Measurements from ENCODE around the gene IGF2. TPM values are rescaled to one million over a fixed set of nuclear protein-coding genes. Genes with fewer than 3 reads are reported as not detected.
A peak's percentile ranks its signal among the peaks of the same experiment; 100 is the strongest.

Gene IGF2
- total RNA-seq, 1 experiment from 2014 or later = 5.0 TPM

DNA sequence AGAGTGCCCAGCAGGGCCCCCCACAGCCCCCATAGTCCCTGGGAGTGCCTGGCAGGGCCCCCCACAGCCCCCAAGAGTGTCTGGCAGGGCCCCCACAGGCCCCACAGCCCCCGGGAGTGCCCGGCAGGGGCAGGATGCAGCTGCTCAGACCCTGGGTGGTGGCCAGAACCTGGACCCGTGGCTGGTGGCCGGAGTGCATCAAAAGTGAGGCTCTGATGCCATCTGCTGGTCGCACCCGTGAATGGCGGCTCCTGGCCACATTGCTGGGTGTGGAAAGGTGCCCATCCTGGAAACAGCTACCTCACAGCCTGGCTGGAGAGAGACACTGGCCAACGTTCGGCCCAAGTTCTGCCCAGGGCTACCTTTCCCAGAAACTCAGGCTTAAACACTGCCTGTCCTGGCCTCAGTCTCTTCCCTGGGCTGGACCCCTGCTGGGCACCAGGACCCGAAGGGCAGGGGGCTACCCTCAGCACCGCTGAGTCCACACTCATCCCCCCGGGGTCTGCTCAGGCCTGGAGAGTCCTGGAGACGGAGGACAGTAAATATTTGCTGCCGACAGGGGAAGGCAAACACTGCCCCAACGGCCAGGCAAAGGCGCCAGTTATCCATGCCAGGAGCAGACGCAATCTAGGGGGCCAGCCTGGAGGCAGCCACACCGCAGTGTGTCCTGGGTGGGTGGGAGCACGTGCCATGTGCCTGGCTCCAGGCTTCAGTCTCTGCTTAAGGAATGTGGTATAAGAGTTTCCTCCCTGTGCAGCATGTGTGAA, 17.4 kb upstream of the IGF2 start:
- Histone ChIP-seq H3K9me3 (ENCODE audit: low read length) (no peaks in the 10 kb centered on the region), H3K27me3 (ENCODE audit: low read length) (no peaks in the 10 kb centered on the region), H3K79me2 (ENCODE audit: low read length) (no peaks in the 10 kb centered on the region), H2AFZ (ENCODE audit: low read length) (0 out of 2 replicates have a peak overlapping the region, but pooled peaks have one; percentile 17), H3K4me2 (ENCODE audit: low read length) (peak overlapping the region; percentile 40; the same call in 1 of the 2 replicates), H3K4me1 (ENCODE audit: insufficient read depth, low read length) (peaks cover 3% of the 10 kb centered on the region; the same call in 1 of the 2 replicates), H3K4me3 (ENCODE audit: low read length) (no peak overlapping the region), H3K36me3 (ENCODE audit: low read depth, low read length) (no peaks in the 10 kb centered on the region; the same call in 1 of the 2 replicates), H3K9me2 (replicated peaks; ENCODE audit: low read length) (no peaks in the 10 kb centered on the region), H3F3A (ENCODE audit: low read length, unreplicated experiment) (no peaks in the 10 kb centered on the region), H3K9ac (ENCODE audit: low read length) (no peak overlapping the region), H3K27ac (ENCODE audit: low read length) (no peak overlapping the region), H4K20me1 (ENCODE audit: low read length) (no peaks in the 10 kb centered on the region)
- CTCF ChIA-PET = interaction anchor here (0.6 to 1.7 kb wide), 9 partner anchors 17 to 610 kb away, joined by 3 to 20 read pairs (median 4); no protein-coding TSS in a partner anchor
- no TSS peak for BruUV-seq (replicated peaks)
- DNase-seq = peak; percentile 83
- POLR2A ChIA-PET (ENCODE audit: unreplicated experiment) = interaction anchor here (0.5 to 0.6 kb wide), 2 partner anchors 324 to 599 kb away, joined by 3 to 5 read pairs; no protein-coding TSS in a partner anchor
- ATAC-seq = peak; percentile 75
- TF ChIP-seq, protein P1, sequence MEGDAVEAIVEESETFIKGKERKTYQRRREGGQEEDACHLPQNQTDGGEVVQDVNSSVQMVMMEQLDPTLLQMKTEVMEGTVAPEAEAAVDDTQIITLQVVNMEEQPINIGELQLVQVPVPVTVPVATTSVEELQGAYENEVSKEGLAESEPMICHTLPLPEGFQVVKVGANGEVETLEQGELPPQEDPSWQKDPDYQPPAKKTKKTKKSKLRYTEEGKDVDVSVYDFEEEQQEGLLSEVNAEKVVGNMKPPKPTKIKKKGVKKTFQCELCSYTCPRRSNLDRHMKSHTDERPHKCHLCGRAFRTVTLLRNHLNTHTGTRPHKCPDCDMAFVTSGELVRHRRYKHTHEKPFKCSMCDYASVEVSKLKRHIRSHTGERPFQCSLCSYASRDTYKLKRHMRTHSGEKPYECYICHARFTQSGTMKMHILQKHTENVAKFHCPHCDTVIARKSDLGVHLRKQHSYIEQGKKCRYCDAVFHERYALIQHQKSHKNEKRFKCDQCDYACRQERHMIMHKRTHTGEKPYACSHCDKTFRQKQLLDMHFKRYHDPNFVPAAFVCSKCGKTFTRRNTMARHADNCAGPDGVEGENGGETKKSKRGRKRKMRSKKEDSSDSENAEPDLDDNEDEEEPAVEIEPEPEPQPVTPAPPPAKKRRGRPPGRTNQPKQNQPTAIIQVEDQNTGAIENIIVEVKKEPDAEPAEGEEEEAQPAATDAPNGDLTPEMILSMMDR (conservative IDR thresholded peaks at IDR 0.05; ENCODE audit: low read depth, low read length) = peak; percentile 83
- no peak for TF ChIP-seq EZH2 (IDR thresholded peaks at IDR 0.05; ENCODE audit: low read length, unreplicated experiment)
- intact Hi-C loops (cut with micrococcal nuclease) = loop anchor here (2.0 to 10.0 kb wide), 2 partner anchors 322 to 504 kb away; partner anchors contain the start of genes SYT8 and TNNI2

DNA sequence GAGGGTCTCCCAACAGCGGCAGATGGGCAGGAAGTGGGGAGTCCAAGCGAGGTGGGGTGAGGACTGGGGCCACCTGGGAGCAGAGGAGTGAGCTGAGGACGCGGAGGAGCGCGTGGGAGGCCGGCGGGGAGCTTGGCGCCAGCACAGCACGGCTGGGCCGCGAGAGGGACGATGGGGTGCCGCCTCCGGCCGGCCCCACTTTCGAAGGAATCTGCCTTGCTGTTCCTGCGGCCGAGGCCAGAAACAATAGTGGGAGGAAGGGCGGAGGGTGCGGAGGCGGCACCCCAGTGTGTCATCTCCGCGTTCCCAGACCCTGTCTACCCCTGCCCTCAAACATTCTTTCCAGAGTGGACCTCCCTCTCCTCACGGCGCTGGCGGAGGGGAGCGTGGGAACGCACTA, 16.3 kb upstream of the IGF2 start:
- intact Hi-C loops (cut with micrococcal nuclease) = loop anchor here (10.0 kb wide), 1 partner anchor 321 kb away; the partner anchor contains the start of genes SYT8 and TNNI2
- POLR2A ChIA-PET (ENCODE audit: unreplicated experiment) = interaction anchor here (0.5 kb wide), 1 partner anchor 598 kb away, joined by 3 read pairs; no protein-coding TSS in a partner anchor
- H3K27me3 ChIP-seq (ENCODE audit: low read length) = no peaks in the 10 kb centered on the region

DNA sequence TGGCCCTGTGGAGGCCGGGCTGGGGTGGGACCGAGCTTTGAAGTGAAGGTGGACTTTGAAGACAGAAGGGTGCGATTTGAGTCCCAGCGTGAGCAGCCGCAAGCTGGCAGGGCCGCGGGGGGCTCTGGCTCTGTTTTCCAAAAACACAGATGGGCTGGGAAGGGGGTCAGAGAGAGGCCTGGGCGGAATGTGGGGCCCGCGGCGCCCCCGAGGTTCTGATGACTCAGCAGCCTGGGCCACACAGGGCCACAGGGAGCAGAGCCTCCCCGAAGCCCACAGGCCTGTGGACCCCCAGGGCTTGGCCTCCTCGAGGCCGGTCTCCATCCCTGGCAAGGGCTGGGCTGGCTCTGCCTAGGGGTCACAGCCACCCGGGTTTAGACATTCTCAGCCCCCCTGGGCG, 15.7 kb upstream of the IGF2 start:
- H4K20me1 ChIP-seq (ENCODE audit: low read length) = no peaks in the 10 kb centered on the region
- no peaks in the 10 kb centered on the region for H3K9me3 ChIP-seq (ENCODE audit: low read length)
- ATAC-seq = no peak
- H3K27ac ChIP-seq (ENCODE audit: low read length) = no peak overlapping the region
- ChIA-PET CTCF (no interaction called here), POLR2A (ENCODE audit: unreplicated experiment) (no interaction called here)
- no peak overlapping the region for H3K4me3 ChIP-seq (ENCODE audit: low read length)
- H3K36me3 ChIP-seq (ENCODE audit: low read depth, low read length) = no peaks in the 10 kb centered on the region; the same call in 1 of the 2 replicates
- TF ChIP-seq EZH2 (IDR thresholded peaks at IDR 0.05; ENCODE audit: low read length, unreplicated experiment) (no peak), EZH2phosphoT487 (IDR thresholded peaks at IDR 0.05; ENCODE audit: borderline replicate concordance, low read length) (no peak)
- TF ChIP-seq, protein P1 (conservative IDR thresholded peaks at IDR 0.05; ENCODE audit: low read depth, low read length) = no peak
- H3F3A ChIP-seq (ENCODE audit: low read length, unreplicated experiment) = no peaks in the 10 kb centered on the region
- H2AFZ ChIP-seq (ENCODE audit: low read length) = no peak overlapping the region
- no peaks in the 10 kb centered on the region for H3K27me3 ChIP-seq (ENCODE audit: low read length)
- no peak for DNase-seq
- no peaks in the 10 kb centered on the region for H3K79me2 ChIP-seq (ENCODE audit: low read length)
- H3K4me1 ChIP-seq (ENCODE audit: insufficient read depth, low read length) = peaks cover 6% of the 10 kb centered on the region; the same call in 1 of the 2 replicates
- H3K9ac ChIP-seq (ENCODE audit: low read length) = no peak overlapping the region
- BruUV-seq (replicated peaks) = no TSS peak
- intact Hi-C loops (cut with micrococcal nuclease) = loop anchor here (10.0 kb wide), 1 partner anchor 320 kb away; the partner anchor contains the start of genes SYT8 and TNNI2
- no peak overlapping the region for H3K4me2 ChIP-seq (ENCODE audit: low read length)
- no peaks in the 10 kb centered on the region for H3K9me2 ChIP-seq (replicated peaks; ENCODE audit: low read length)

More for the DNA sequence above, 16.3 kb upstream of the IGF2 start:
- H3F3A ChIP-seq (ENCODE audit: low read length, unreplicated experiment) = no peaks in the 10 kb centered on the region
- no peaks in the 10 kb centered on the region for H3K79me2 ChIP-seq (ENCODE audit: low read length)
- DNase-seq = no peak
- no peaks in the 10 kb centered on the region for H3K9me3 ChIP-seq (ENCODE audit: low read length)
- H3K4me1 ChIP-seq (ENCODE audit: insufficient read depth, low read length) = peaks cover 4% of the 10 kb centered on the region; the same call in 1 of the 2 replicates
- no peaks in the 10 kb centered on the region for H4K20me1 ChIP-seq (ENCODE audit: low read length)
- no peak overlapping the region for H3K4me3 ChIP-seq (ENCODE audit: low read length)
- BruUV-seq (replicated peaks) = no TSS peak
- no peak overlapping the region for H3K27ac ChIP-seq (ENCODE audit: low read length)
- no peak overlapping the region for H2AFZ ChIP-seq (ENCODE audit: low read length)
- CTCF ChIA-PET = interaction anchor here (0.6 to 1.7 kb wide), 5 partner anchors 16 to 609 kb away, joined by 3 to 10 read pairs (median 5); no protein-coding TSS in a partner anchor
- H3K36me3 ChIP-seq (ENCODE audit: low read depth, low read length) = no peaks in the 10 kb centered on the region; the same call in 1 of the 2 replicates
- TF ChIP-seq EZH2 (IDR thresholded peaks at IDR 0.05; ENCODE audit: low read length, unreplicated experiment) (no peak), EZH2phosphoT487 (IDR thresholded peaks at IDR 0.05; ENCODE audit: borderline replicate concordance, low read length) (no peak)
- H3K4me2 ChIP-seq (ENCODE audit: low read length) = no peak overlapping the region
- H3K9me2 ChIP-seq (replicated peaks; ENCODE audit: low read length) = no peaks in the 10 kb centered on the region
- no peak overlapping the region for H3K9ac ChIP-seq (ENCODE audit: low read length)
- no peak for ATAC-seq

Data from PC-3 (cell line).